GM13977 (cell line): ENCODE measurements around the gene FPR2.
"Not testable (repeated sequence)": the region's sequence is repeated elsewhere in the genome, so short reads cannot be mapped to it uniquely, and the experiment has no call there.

Experiments used
- DNase-seq: peaks from one replicate; pipeline ENCODE4 v3.0.0; 2012; ENCODE audit warnings: low spot score
- in situ Hi-C: fragments of 300-500 bp; cut with MboI; formaldehyde crosslinking; loops from one replicate; pipeline ENCODE4 v1.12.0; 2022; ENCODE audit warnings: low sequenced_read_pairs, low pct_unique_long_range_greater_than_20kb, mixed read lengths, inconsistent platforms; ENCODE audit not compliant: unreplicated experiment
- TF ChIP-seq, protein P1 (sequence below): IDR thresholded peaks from 2 replicates; pipeline ENCODE4 v1.5.1; 2012; ENCODE audit warnings: mild to moderate bottlenecking, control low read depth; ENCODE audit not compliant: insufficient read depth; ENCODE audit errors: extremely low read depth, missing control alignments

FPR2 gene

GRCh38 chr19:51802775-51803174 lies 41.8 kb downstream of the FPR2 start:
- TF ChIP-seq, protein P1, sequence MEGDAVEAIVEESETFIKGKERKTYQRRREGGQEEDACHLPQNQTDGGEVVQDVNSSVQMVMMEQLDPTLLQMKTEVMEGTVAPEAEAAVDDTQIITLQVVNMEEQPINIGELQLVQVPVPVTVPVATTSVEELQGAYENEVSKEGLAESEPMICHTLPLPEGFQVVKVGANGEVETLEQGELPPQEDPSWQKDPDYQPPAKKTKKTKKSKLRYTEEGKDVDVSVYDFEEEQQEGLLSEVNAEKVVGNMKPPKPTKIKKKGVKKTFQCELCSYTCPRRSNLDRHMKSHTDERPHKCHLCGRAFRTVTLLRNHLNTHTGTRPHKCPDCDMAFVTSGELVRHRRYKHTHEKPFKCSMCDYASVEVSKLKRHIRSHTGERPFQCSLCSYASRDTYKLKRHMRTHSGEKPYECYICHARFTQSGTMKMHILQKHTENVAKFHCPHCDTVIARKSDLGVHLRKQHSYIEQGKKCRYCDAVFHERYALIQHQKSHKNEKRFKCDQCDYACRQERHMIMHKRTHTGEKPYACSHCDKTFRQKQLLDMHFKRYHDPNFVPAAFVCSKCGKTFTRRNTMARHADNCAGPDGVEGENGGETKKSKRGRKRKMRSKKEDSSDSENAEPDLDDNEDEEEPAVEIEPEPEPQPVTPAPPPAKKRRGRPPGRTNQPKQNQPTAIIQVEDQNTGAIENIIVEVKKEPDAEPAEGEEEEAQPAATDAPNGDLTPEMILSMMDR = no peak
- in situ Hi-C loops = no loop called here

DNA sequence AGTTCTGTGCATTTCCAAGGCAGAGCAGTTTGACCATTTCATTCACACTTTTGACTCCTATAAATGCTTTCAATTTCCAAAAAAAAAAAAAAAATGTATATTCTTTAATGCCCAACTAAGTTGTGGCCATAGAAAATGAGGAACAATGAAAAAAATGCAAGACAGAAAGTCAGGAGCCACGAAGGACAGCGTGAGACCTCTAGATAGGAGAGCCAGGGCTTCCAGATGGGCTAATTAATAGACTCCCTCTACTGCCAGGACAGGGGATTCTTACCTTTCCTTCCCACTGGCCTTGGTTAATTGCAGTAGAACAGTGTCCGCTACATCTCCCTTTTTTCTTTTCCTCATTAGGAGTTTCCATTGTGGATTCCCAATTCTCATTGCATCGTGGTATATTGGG lies 42.5 kb downstream of the FPR2 start:
- DNase-seq = no peak
- in situ Hi-C loops = no loop called here
- TF ChIP-seq, protein P1 = no peak

More at GRCh38 chr19:51802775-51803174, 41.8 kb downstream of the FPR2 start:
- DNase-seq = no peak

DNA sequence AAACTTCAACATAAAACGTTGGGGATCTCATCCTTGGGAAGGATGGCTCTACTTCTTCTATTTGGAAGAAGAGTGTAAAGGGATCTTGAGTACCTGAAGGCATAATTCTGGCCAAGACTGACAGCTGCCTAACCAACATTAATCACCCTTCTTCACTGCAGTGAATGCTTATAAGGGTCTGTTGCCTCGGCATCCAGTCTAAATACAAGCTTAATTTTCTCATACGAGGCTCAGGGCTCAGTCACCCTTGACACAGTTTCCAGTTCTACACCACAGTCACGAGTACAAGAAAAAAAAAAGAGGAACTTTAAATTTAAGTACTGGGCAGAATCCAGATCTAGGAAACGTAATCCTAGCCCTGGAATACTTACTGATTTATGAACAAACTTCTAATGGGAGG lies 43.0 kb downstream of the FPR2 start:
- in situ Hi-C loops = no loop called here
- DNase-seq = no peak
- TF ChIP-seq, protein P1 = no peak

DNA sequence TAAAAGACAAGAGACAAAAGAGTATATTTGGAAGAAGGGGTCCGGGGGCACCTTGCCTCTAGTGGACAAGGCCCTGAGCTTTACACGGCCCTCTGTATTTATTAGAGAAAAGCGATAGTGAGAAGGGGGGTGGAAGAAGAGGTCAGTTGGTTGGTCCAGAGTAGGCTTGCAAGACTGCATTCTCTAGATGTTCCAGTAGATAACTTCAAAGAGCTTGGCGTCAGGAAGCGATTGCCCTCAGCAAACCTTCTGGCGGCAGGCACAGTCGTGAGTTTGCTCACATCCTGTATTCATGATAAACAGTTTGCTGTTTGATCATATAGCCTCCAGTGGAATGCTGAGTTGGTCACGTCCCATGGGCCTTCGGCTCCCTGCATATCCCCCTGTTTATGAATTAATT lies 43.8 kb downstream of the FPR2 start:
- in situ Hi-C loops, DNase-seq: not testable (repeated sequence)

GRCh38 chr19:51805396-51805795 lies 44.4 kb downstream of the FPR2 start:
- in situ Hi-C loops, DNase-seq: not testable (repeated sequence)

- DNase-seq, in situ Hi-C loops: not testable (repeated sequence)
Measured at GRCh38 chr19:51806571-51806970, 45.6 kb downstream of the FPR2 start.

GRCh38 chr19:51807111-51807701 lies 46.2 kb downstream of the FPR2 start:
- DNase-seq = no peak
- in situ Hi-C loops = no loop called here
- TF ChIP-seq, protein P1 = no peak

DNA sequence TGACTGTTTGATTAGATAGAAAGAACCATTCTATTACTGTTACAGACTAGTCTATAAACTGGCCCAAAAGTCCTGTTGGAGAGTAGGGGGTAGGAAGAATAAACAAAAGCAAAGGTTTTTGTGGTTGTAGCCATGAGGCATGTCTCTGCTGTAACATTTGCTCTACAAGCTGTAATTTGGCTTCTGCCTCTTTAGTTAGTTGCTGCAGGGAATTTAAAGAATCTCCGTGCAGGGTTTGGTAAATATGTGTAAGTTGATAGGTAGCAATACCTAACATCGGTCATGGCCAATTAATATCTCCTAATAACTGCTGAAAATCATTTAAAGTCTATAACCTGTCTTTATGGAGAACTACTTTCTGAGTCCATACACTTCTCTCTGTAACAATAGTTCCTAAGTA lies 46.9 kb downstream of the FPR2 start:
- TF ChIP-seq, protein P1 = no peak
- DNase-seq = no peak
- in situ Hi-C loops = no loop called here
